Measurements from ENCODE around the gene NFKBIB.

Gene NFKBIB

GRCh38 chr19:38904581-38905539 lies 5.1 kb downstream of the NFKBIB start:
- TF ChIP-seq GATA1 (IDR thresholded peaks at IDR 0.05; ENCODE audit: low read depth, low read length) (no peak), POLR2A (IDR thresholded peaks at IDR 0.05; ENCODE audit: low read length) (no peak)
- no peak for DNase-seq

GRCh38 chr19:38905620-38906019 lies 5.9 kb downstream of the NFKBIB start:
- DNase-seq: no peak
- no peak for TF ChIP-seq GATA1 (IDR thresholded peaks at IDR 0.05; ENCODE audit: low read depth, low read length)

GRCh38 chr19:38907227-38907626 lies 7.5 kb downstream of the NFKBIB start:
- no peak for DNase-seq

GRCh38 chr19:38907670-38908069 lies 7.9 kb downstream of the NFKBIB start:
- DNase-seq: no peak
- TF ChIP-seq POLR2A (IDR thresholded peaks at IDR 0.05; ENCODE audit: low read length) (no peak), GATA1 (IDR thresholded peaks at IDR 0.05; ENCODE audit: low read depth, low read length) (no peak)

More at GRCh38 chr19:38907227-38907626, 7.5 kb downstream of the NFKBIB start:
- TF ChIP-seq POLR2A (IDR thresholded peaks at IDR 0.05; ENCODE audit: low read length): no peak
- TF ChIP-seq GATA1 (IDR thresholded peaks at IDR 0.05; ENCODE audit: low read depth, low read length): no peak

GRCh38 chr19:38908911-38909310 lies 9.1 kb downstream of the NFKBIB start:
- TF ChIP-seq POLR2A (IDR thresholded peaks at IDR 0.05; ENCODE audit: low read length): no peak
- TF ChIP-seq GATA1 (IDR thresholded peaks at IDR 0.05; ENCODE audit: low read depth, low read length): no peak
- no peak for DNase-seq

GRCh38 chr19:38910488-38910887 lies 10.7 kb downstream of the NFKBIB start:
- no peak for DNase-seq
- no peak for TF ChIP-seq POLR2A (IDR thresholded peaks at IDR 0.05; ENCODE audit: low read length)
- TF ChIP-seq GATA1 (IDR thresholded peaks at IDR 0.05; ENCODE audit: low read depth, low read length): no peak

- no peak for TF ChIP-seq GATA1 (IDR thresholded peaks at IDR 0.05; ENCODE audit: low read depth, low read length)
- no peak for DNase-seq
Measured at GRCh38 chr19:38911388-38912001, 11.7 kb downstream of the NFKBIB start.

- TF ChIP-seq POLR2A (IDR thresholded peaks at IDR 0.05; ENCODE audit: low read length): no peak
- TF ChIP-seq GATA1 (IDR thresholded peaks at IDR 0.05; ENCODE audit: low read depth, low read length): no peak
- DNase-seq: no peak
Measured at GRCh38 chr19:38912600-38913514, 13.1 kb downstream of the NFKBIB start.

DNA sequence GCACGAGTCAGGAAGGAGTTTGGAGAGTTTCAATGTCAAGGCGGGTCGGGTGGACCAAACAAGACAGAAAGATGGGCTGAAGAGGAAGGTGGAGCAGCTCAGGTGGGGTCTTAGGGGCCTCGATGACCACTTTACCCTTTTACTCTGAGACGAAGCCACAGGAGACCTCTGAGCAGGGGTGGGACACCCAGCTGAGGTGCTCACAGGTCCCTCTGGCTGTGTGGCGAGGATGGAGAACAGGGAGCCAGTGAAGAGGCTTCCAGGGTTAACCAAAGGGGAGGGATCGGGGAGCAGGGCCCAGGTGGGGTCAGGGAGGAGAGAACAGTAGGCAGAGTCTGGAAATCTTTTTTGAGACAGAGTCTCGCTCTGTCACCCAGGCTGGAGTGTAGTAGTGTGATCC lies 14.2 kb downstream of the NFKBIB start:
- no peak for DNase-seq
- TF ChIP-seq POLR2A (IDR thresholded peaks at IDR 0.05; ENCODE audit: low read length) (no peak), GATA1 (IDR thresholded peaks at IDR 0.05; ENCODE audit: low read depth, low read length) (no peak)

GRCh38 chr19:38915329-38916321 lies 15.9 kb downstream of the NFKBIB start:
- no peak for DNase-seq
- TF ChIP-seq POLR2A (IDR thresholded peaks at IDR 0.05; ENCODE audit: low read length) (no peak), GATA1 (IDR thresholded peaks at IDR 0.05; ENCODE audit: low read depth, low read length) (no peak)

- no peak for DNase-seq
- TF ChIP-seq GATA1 (IDR thresholded peaks at IDR 0.05; ENCODE audit: low read depth, low read length) (no peak), POLR2A (IDR thresholded peaks at IDR 0.05; ENCODE audit: low read length) (no peak)
Measured at GRCh38 chr19:38917516-38917915, 17.7 kb downstream of the NFKBIB start.

- DNase-seq: peak; percentile 36 to 39
- TF ChIP-seq GATA1 (IDR thresholded peaks at IDR 0.05; ENCODE audit: low read depth, low read length) (no peak), POLR2A (IDR thresholded peaks at IDR 0.05; ENCODE audit: low read length) (no peak)
Measured at GRCh38 chr19:38917921-38918491, 18.2 kb downstream of the NFKBIB start.
